T-helper 1 cell treated with Interleukin-12 subunit alpha and Interleukin-12 subunit beta and Interleukin-4 antibody, amounts not matched to agents 30 ng/mL and 1 ng/mL, for 36 hours (primary cell): Measurements from ENCODE around the gene HRH3. TPM values are rescaled to one million over a fixed set of nuclear protein-coding genes. Genes with fewer than 3 reads are reported as not detected.

Experiments used
- intact Hi-C: fragments of 100-400 bp; cut with micrococcal nuclease; formaldehyde crosslinking; loops from one replicate; pipeline ENCODE4 v1.15.1; 2024
- total RNA-seq: library from RNA; stranded (reverse); gene quantifications from 2 replicates; pipeline ENCODE4 v1.2.3, GENCODE V29; 2022

Gene HRH3
- total RNA-seq, 1 donor from 2014 or later, result not detected

- intact Hi-C loops, result no loop called here
Observed at GRCh38 chr20:62217913-62218773, 1.9 kb downstream of the HRH3 start.

- intact Hi-C loops, result no loop called here
Observed at GRCh38 chr20:62216636-62217566, 3.2 kb downstream of the HRH3 start.

- intact Hi-C loops, result no loop called here
Observed at GRCh38 chr20:62215991-62216635, 4.0 kb downstream of the HRH3 start.

- intact Hi-C loops, result no loop called here
Observed at GRCh38 chr20:62215020-62215990, 4.8 kb downstream of the HRH3 start.

- intact Hi-C loops, result no loop called here
Observed at GRCh38 chr20:62214067-62214466, 6.0 kb downstream of the HRH3 start.

- intact Hi-C loops, result no loop called here
Observed at GRCh38 chr20:62212299-62212698, 7.8 kb downstream of the HRH3 start.

GRCh38 chr20:62211769-62212288 is 8.2 kb downstream of the HRH3 start:
- intact Hi-C loops, result no loop called here

GRCh38 chr20:62211216-62211615 is 8.9 kb downstream of the HRH3 start:
- intact Hi-C loops, result no loop called here

GRCh38 chr20:62210496-62210855 is 9.6 kb downstream of the HRH3 start:
- intact Hi-C loops, result no loop called here

- intact Hi-C loops, result no loop called here
Observed at GRCh38 chr20:62209850-62210495, 10.1 kb downstream of the HRH3 start.

GRCh38 chr20:62208795-62209755 is 11.0 kb downstream of the HRH3 start:
- intact Hi-C loops, result no loop called here

- intact Hi-C loops, result no loop called here
Observed at GRCh38 chr20:62208061-62208794, 11.8 kb downstream of the HRH3 start.

- intact Hi-C loops, result no loop called here
Observed at GRCh38 chr20:62206388-62206775, 13.7 kb downstream of the HRH3 start.

GRCh38 chr20:62205618-62206387 is 14.3 kb downstream of the HRH3 start:
- intact Hi-C loops, result no loop called here

GRCh38 chr20:62203378-62204030 is 16.6 kb downstream of the HRH3 start:
- intact Hi-C loops, result no loop called here

- intact Hi-C loops, result no loop called here
Observed at GRCh38 chr20:62202676-62203377, 17.3 kb downstream of the HRH3 start.
